ENCODE data around the gene ANKRD11.
A peak's percentile ranks its signal among the peaks of the same experiment; 100 is the strongest.
"Not testable (repeated sequence)": the region's sequence is repeated elsewhere in the genome, so short reads cannot be mapped to it uniquely, and the experiment has no call there.

Gene ANKRD11

GRCh38 chr16:89433363-89433984 lies 56.9 kb downstream of the ANKRD11 start:
- FAIRE-seq; DNase-seq (ENCODE audit: low spot score): not testable (repeated sequence)

- DNase-seq (ENCODE audit: low spot score) (no peak), FAIRE-seq (no peak)
Measured at GRCh38 chr16:89431630-89432029, 58.7 kb downstream of the ANKRD11 start.

- DNase-seq (ENCODE audit: low spot score), result no peak
- FAIRE-seq, result no peak
Measured at GRCh38 chr16:89431158-89431584, 59.2 kb downstream of the ANKRD11 start.

GRCh38 chr16:89430436-89431157 lies 59.8 kb downstream of the ANKRD11 start:
- DNase-seq (ENCODE audit: low spot score) (no peak), FAIRE-seq (no peak)

- DNase-seq (ENCODE audit: low spot score); FAIRE-seq: not testable (repeated sequence)
Measured at GRCh38 chr16:89428605-89429004, 61.8 kb downstream of the ANKRD11 start.

GRCh38 chr16:89426736-89427530 lies 63.4 kb downstream of the ANKRD11 start:
- FAIRE-seq, result peak; percentile 53
- DNase-seq (ENCODE audit: low spot score), result peak; percentile 25

GRCh38 chr16:89425523-89425922 lies 64.8 kb downstream of the ANKRD11 start:
- FAIRE-seq (no peak), DNase-seq (ENCODE audit: low spot score) (no peak)

- DNase-seq (ENCODE audit: low spot score) (no peak), FAIRE-seq (no peak)
Measured at GRCh38 chr16:89423681-89424260, 66.6 kb downstream of the ANKRD11 start.

- peak; percentile 84 for DNase-seq (ENCODE audit: low spot score)
Measured at GRCh38 chr16:89422905-89423630, 67.3 kb downstream of the ANKRD11 start.

GRCh38 chr16:89422527-89422904 lies 67.8 kb downstream of the ANKRD11 start:
- DNase-seq (ENCODE audit: low spot score) (peak; percentile 39), FAIRE-seq (no peak)

More at GRCh38 chr16:89422905-89423630, 67.3 kb downstream of the ANKRD11 start:
- peak; percentile 85 for FAIRE-seq

GRCh38 chr16:89421300-89421699 lies 69.1 kb downstream of the ANKRD11 start:
- not testable (repeated sequence) for FAIRE-seq

GRCh38 chr16:89420204-89420603 lies 70.2 kb downstream of the ANKRD11 start:
- FAIRE-seq, result no peak

More at GRCh38 chr16:89421300-89421699, 69.1 kb downstream of the ANKRD11 start:
- DNase-seq (ENCODE audit: low spot score), result not testable (repeated sequence)

GRCh38 chr16:89418352-89418751 lies 72.0 kb downstream of the ANKRD11 start:
- DNase-seq (ENCODE audit: low spot score), result no peak
- FAIRE-seq, result no peak

More at GRCh38 chr16:89420204-89420603, 70.2 kb downstream of the ANKRD11 start:
- DNase-seq (ENCODE audit: low spot score), result no peak

- no peak for FAIRE-seq
Measured at GRCh38 chr16:89417352-89417751, 73.0 kb downstream of the ANKRD11 start.

GRCh38 chr16:89413811-89414585 lies 76.4 kb downstream of the ANKRD11 start:
- DNase-seq (ENCODE audit: low spot score) (no peak), FAIRE-seq (no peak)

More at GRCh38 chr16:89417352-89417751, 73.0 kb downstream of the ANKRD11 start:
- DNase-seq (ENCODE audit: low spot score), result no peak

GRCh38 chr16:89412811-89413210 lies 77.5 kb downstream of the ANKRD11 start:
- DNase-seq (ENCODE audit: low spot score) (no peak), FAIRE-seq (no peak)

GRCh38 chr16:89411335-89411850 lies 79.0 kb downstream of the ANKRD11 start:
- DNase-seq (ENCODE audit: low spot score) (no peak), FAIRE-seq (no peak)

- no peak for FAIRE-seq
Measured at GRCh38 chr16:89410794-89411309, 79.5 kb downstream of the ANKRD11 start.

GRCh38 chr16:89410322-89410721 lies 80.0 kb downstream of the ANKRD11 start:
- FAIRE-seq (no peak), DNase-seq (ENCODE audit: low spot score) (no peak)

More at GRCh38 chr16:89410794-89411309, 79.5 kb downstream of the ANKRD11 start:
- no peak for DNase-seq (ENCODE audit: low spot score)

Data from RCC 7860 (cell line).